Suppressor macrophage treated with lipopolysaccharide for 4 hours (primary cell): ENCODE measurements around the gene F8.
"Not testable (repeated sequence)": the region's sequence is repeated elsewhere in the genome, so short reads cannot be mapped to it uniquely, and the experiment has no call there.

Experiments used
- DNase-seq: peaks from one replicate; pipeline ENCODE4 v3.0.0-alpha.2; 2020

Gene F8

GRCh38 chrX:154855256-154855655 lies 167.3 kb downstream of the F8 start:
- DNase-seq: no peak

- no peak for DNase-seq
Measured at GRCh38 chrX:154850957-154851611, 171.4 kb downstream of the F8 start.

- peak; percentile 59 for DNase-seq
Measured at GRCh38 chrX:154840856-154841255, 181.7 kb downstream of the F8 start.

GRCh38 chrX:154836163-154836562 lies 186.4 kb downstream of the F8 start:
- no peak for DNase-seq

- DNase-seq: no peak
Measured at GRCh38 chrX:154834562-154834961, 188.0 kb downstream of the F8 start, which contains the start of gene SMIM9. Gene SMIM9 (minus strand): TSS chrX:154834662. CDS start chrX:154830856, 3,806 bp downstream.

- no peak for DNase-seq
Measured at GRCh38 chrX:154833746-154834274, 188.7 kb downstream of the F8 start.

- DNase-seq: no peak
Measured at GRCh38 chrX:154829926-154830442, 192.5 kb downstream of the F8 start.

GRCh38 chrX:154829134-154829533 lies 193.4 kb downstream of the F8 start:
- DNase-seq: peak; percentile 33

- no peak for DNase-seq
Measured at GRCh38 chrX:154828016-154828408, 194.5 kb downstream of the F8 start.

GRCh38 chrX:154827194-154828015 lies 195.1 kb downstream of the F8 start:
- DNase-seq: peak; percentile 57

- not testable (repeated sequence) for DNase-seq
Measured at GRCh38 chrX:154825586-154825985, 196.9 kb downstream of the F8 start.

- DNase-seq: no peak
Measured at GRCh38 chrX:154824638-154825037, 197.9 kb downstream of the F8 start.

- no peak for DNase-seq
Measured at GRCh38 chrX:154822029-154822428, 200.5 kb downstream of the F8 start.

- no peak for DNase-seq
Measured at GRCh38 chrX:154821523-154821922, 201.0 kb downstream of the F8 start.

- no peak for DNase-seq
Measured at GRCh38 chrX:154819771-154820341, 202.7 kb downstream of the F8 start.

- DNase-seq: no peak
Measured at GRCh38 chrX:154818916-154819770, 203.4 kb downstream of the F8 start.

- not testable (repeated sequence) for DNase-seq
Measured at GRCh38 chrX:154817048-154817618, 205.4 kb downstream of the F8 start.

- not testable (repeated sequence) for DNase-seq
Measured at GRCh38 chrX:154816326-154816898, 206.1 kb downstream of the F8 start.

- DNase-seq: no peak
Measured at GRCh38 chrX:154815274-154815818, 207.2 kb downstream of the F8 start.

- no peak for DNase-seq
Measured at GRCh38 chrX:154813801-154814200, 208.7 kb downstream of the F8 start.
